CD4-positive, alpha-beta T cell (primary cell): Measurements from ENCODE around the gene ERP27. TPM values are rescaled to one million over a fixed set of nuclear protein-coding genes. Genes with fewer than 3 reads are reported as not detected.

Source experiments
- ATAC-seq: fragments of 200-7000 bp; cut with Tn5 transposase; one replicate; pipeline ENCODE4 v1.10.0; 2022; ENCODE audit warnings: mild to moderate bottlenecking; ENCODE audit not compliant: poor library complexity
- CTCF ChIA-PET: fragments of 350-600 bp; sonication (Branson Sonifier 250); formaldehyde crosslinking; loops from one replicate; lab custom pipeline; 2021; ENCODE audit warnings: antibody characterized with exemption, inconsistent platforms; lab: Charles Lee
- POLR2A ChIA-PET: fragments of 350-600 bp; sonication (Branson Sonifier 250); formaldehyde crosslinking; loops from one replicate; lab custom pipeline; 2021; ENCODE audit warnings: antibody characterized with exemption, inconsistent platforms; lab: Charles Lee
- DNase-seq, 14 experiments: peaks; one replicate each; pipeline ENCODE4 v3.0.0-alpha.2; 2013 to 2020; ENCODE audit warnings: mixed read lengths in 2 of 14
- H3K27ac ChIP-seq, 2 donors: one replicate each; pipeline versions ENCODE4 v1.5.1 to v1.7.0; 2013; ENCODE audit warnings: low read length in 2 of 2, low read depth in 1 of 2, mild to moderate bottlenecking in 1 of 2
- H3K27me3 ChIP-seq, 2 experiments: 1 replicate in 1 of 2; 2 replicates in 1 of 2; pipeline versions ENCODE4 v1.6.1 to v1.7.0; 2013; ENCODE audit warnings: low read length in 2 of 2, control low read depth in 1 of 2, mild to moderate bottlenecking in 1 of 2, moderate library complexity in 1 of 2; ENCODE audit not compliant: insufficient read depth in 2 of 2, control insufficient read depth in 1 of 2
- H3K36me3 ChIP-seq: one replicate; pipeline ENCODE4 v1.6.1; 2013; ENCODE audit warnings: low read length, control low read depth; ENCODE audit not compliant: insufficient read depth
- H3K4me1 ChIP-seq: one replicate; pipeline ENCODE4 v1.6.1; 2013; ENCODE audit warnings: low read length, control low read depth; ENCODE audit not compliant: insufficient read depth
- H3K4me3 ChIP-seq: one replicate; pipeline ENCODE4 v1.5.1; 2013; ENCODE audit warnings: mild to moderate bottlenecking, low read length, moderate library complexity
- H3K9me3 ChIP-seq, 2 experiments: 1 replicate in 1 of 2; 2 replicates in 1 of 2; pipeline versions ENCODE4 v1.6.1 to v1.7.0; 2013; ENCODE audit warnings: low read length in 2 of 2, mild to moderate bottlenecking in 2 of 2, control low read depth in 1 of 2, moderate library complexity in 1 of 2; ENCODE audit not compliant: control insufficient read depth in 1 of 2, insufficient read depth in 1 of 2
- H3K27ac Mint-ChIP-seq: one replicate; pipeline ENCODE4 v1.8.0; 2020; ENCODE audit warnings: mixed read lengths
- H3K27me3 Mint-ChIP-seq: one replicate; pipeline ENCODE4 v1.8.0; 2021; ENCODE audit warnings: mixed read lengths
- H3K36me3 Mint-ChIP-seq: one replicate; pipeline ENCODE4 v1.8.0; 2021; ENCODE audit warnings: low read depth, mixed read lengths
- H3K4me1 Mint-ChIP-seq: one replicate; pipeline ENCODE4 v1.8.0; 2021; ENCODE audit warnings: low read depth, mixed read lengths
- H3K4me3 Mint-ChIP-seq: one replicate; pipeline ENCODE4 v1.8.0; 2020; ENCODE audit warnings: mild to moderate bottlenecking, mixed read lengths
- H3K9me3 Mint-ChIP-seq: one replicate; pipeline ENCODE4 v1.8.0; 2020; ENCODE audit warnings: mixed read lengths
- CTCF ChIP-seq: fragments of 200-600 bp; IDR thresholded peaks from one replicate; pipeline ENCODE4 v1.8.0; 2022; ENCODE audit warnings: antibody characterized with exemption, mild to moderate bottlenecking
- intact Hi-C, 2 experiments: fragments of 100-400 bp; cut with DNase I in 1 of 2; cut with micrococcal nuclease in 1 of 2; formaldehyde crosslinking; loops; one replicate each; pipeline versions ENCODE4 v1.15.1 to v1.9.0; 2023 to 2025; cut with DNase I, micrococcal nuclease
- total RNA-seq, 174 experiments: library from RNA in 2 of 174; stranded (reverse) in 2 of 174; gene quantifications; one replicate each; pipeline ENCODE4 v1.2.3 and lab custom pipeline; 2021 to 2026

Gene ERP27
- total RNA-seq, 2 experiments from 2014 or later, result 16.2 to 17.1 TPM

DNA sequence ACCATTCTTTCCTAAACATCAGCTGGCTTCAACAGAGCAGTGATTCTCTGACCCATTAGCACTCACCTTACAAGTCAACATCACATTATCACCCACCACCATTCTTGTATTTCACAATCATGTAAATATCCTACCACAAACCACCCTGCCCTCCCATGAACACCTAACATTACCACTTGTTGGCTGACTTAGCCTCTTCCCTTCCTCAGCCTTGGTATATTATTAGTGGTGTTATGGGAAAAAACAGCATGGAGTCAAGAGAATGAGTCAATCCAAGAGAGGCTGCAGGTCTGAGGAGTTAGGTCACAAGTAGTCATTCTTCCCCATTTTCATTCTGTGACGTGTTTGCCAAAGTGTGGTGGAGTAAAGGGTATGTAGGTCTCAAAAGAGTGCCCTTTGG, 30.4 kb downstream of the ERP27 start:
- H3K4me3 ChIP-seq, result no peak overlapping the region
- H3K27ac ChIP-seq, result no peak overlapping the region
- POLR2A ChIA-PET, result no interaction called here
- H3K36me3 ChIP-seq, result peaks cover 9% of the 10 kb centered on the region
- CTCF ChIA-PET, result no interaction called here
- no peaks in the 10 kb centered on the region for H3K27me3 ChIP-seq
- intact Hi-C loops, result no loop called here
- Mint-ChIP-seq H3K27me3 (no peaks in the 10 kb centered on the region), H3K4me1 (peaks cover 14% of the 10 kb centered on the region), H3K9me3 (no peaks in the 10 kb centered on the region), H3K27ac (no peak overlapping the region), H3K36me3 (peaks cover 56% of the 10 kb centered on the region), H3K4me3 (no peak overlapping the region)
- TF ChIP-seq CTCF, result no peak
- ATAC-seq, result no peak
- no peaks in the 10 kb centered on the region for H3K4me1 ChIP-seq
- H3K9me3 ChIP-seq, result no peaks in the 10 kb centered on the region
- DNase-seq, result no peak

GRCh38 chr12:14906114-14906513, 32.2 kb downstream of the ERP27 start:
- H3K4me3 Mint-ChIP-seq, result no peak overlapping the region
- TF ChIP-seq CTCF, result no peak
- Histone ChIP-seq H3K36me3 (peaks cover 4% of the 10 kb centered on the region), H3K27me3 (no peaks in the 10 kb centered on the region), H3K4me1 (no peaks in the 10 kb centered on the region), H3K27ac (no peak overlapping the region), H3K4me3 (no peak overlapping the region), H3K9me3 (no peaks in the 10 kb centered on the region)
- H3K36me3 Mint-ChIP-seq, result peaks cover 39% of the 10 kb centered on the region
- POLR2A ChIA-PET, result no interaction called here
- intact Hi-C loops, result no loop called here
- ATAC-seq, result no peak
- H3K27ac Mint-ChIP-seq, result no peak overlapping the region
- no peaks in the 10 kb centered on the region for H3K9me3 Mint-ChIP-seq
- H3K4me1 Mint-ChIP-seq, result peaks cover 18% of the 10 kb centered on the region
- H3K27me3 Mint-ChIP-seq, result no peaks in the 10 kb centered on the region
- CTCF ChIA-PET, result interaction anchor here (0.6 kb wide), 1 partner anchor 16 kb away, joined by 3 read pairs; no protein-coding TSS in a partner anchor
- no peak for DNase-seq

DNA sequence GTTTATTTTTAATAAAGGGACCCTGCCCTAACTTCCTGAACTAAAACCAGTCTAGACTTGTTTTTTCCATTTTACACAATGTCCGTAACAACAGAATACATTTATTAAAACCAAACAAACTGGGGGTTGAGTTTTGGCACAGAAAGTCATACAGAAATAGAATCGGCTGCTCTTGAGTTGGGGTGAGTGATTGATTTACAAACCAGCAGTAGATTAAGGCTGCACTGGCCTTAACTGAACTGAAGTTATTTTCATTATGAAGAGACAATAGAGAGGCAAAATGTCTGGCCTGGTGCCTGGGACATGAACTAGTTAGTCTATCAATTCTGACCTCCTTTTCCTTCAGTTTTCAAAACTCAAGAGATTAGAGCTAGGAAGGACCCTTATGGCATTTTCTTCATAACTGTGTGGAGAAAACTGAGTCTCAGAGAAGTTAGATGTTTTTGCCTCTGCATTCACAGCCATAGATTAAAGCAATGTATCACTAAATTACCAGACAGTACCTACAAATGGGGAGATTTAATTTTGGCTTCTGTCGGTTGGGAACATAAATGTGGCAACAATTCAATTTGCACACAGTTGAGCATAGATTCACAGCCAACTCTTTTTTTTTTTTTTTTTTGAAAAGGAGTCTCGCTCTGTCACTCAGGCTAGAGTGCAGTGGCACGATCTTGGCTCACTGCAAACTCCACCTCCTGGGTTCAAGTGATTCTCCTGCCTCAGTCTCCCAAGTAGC, 32.9 kb downstream of the ERP27 start:
- H3K27me3 Mint-ChIP-seq, result no peaks in the 10 kb centered on the region
- no peak overlapping the region for H3K27ac Mint-ChIP-seq
- ATAC-seq (no peak), DNase-seq (no peak)
- no peaks in the 10 kb centered on the region for H3K9me3 Mint-ChIP-seq
- peaks cover 18% of the 10 kb centered on the region for H3K4me1 Mint-ChIP-seq
- ChIA-PET POLR2A (no interaction called here), CTCF (no interaction called here)
- intact Hi-C loops, result no loop called here
- H3K27me3 ChIP-seq, result no peaks in the 10 kb centered on the region
- H3K4me3 Mint-ChIP-seq, result no peak overlapping the region
- no peaks in the 10 kb centered on the region for H3K9me3 ChIP-seq
- no peaks in the 10 kb centered on the region for H3K4me1 ChIP-seq
- H3K27ac ChIP-seq, result no peak overlapping the region
- H3K36me3 ChIP-seq, result no peaks in the 10 kb centered on the region
- no peak overlapping the region for H3K4me3 ChIP-seq
- no peak for TF ChIP-seq CTCF
- peaks cover 32% of the 10 kb centered on the region for H3K36me3 Mint-ChIP-seq
